Nephron (organoid): Measurements from ENCODE around the gene MED13L.
A peak's percentile ranks its signal among the peaks of the same experiment; 100 is the strongest.

Experiments used
- H3K27ac Mint-ChIP-seq, 3 experiments: 2 replicates each; pipeline ENCODE4 v1.8.0; 2020; ENCODE audit warnings: mixed read lengths in 3 of 3, mild to moderate bottlenecking in 2 of 3, moderate library complexity in 1 of 3
- H3K27me3 Mint-ChIP-seq: 2 replicates; pipeline ENCODE4 v1.8.0; 2021; ENCODE audit warnings: low read depth, mild to moderate bottlenecking, moderate library complexity, mixed read lengths
- H3K36me3 Mint-ChIP-seq: 2 replicates; pipeline ENCODE4 v1.8.0; 2020; ENCODE audit warnings: low read depth, mixed read lengths
- H3K4me1 Mint-ChIP-seq: 2 replicates; pipeline ENCODE4 v1.8.0; 2020; ENCODE audit warnings: mixed read lengths
- H3K4me3 Mint-ChIP-seq, 3 experiments: 2 replicates each; pipeline ENCODE4 v1.8.0; 2020; ENCODE audit warnings: mild to moderate bottlenecking in 3 of 3, mixed read lengths in 3 of 3, moderate library complexity in 2 of 3
- H3K9me3 Mint-ChIP-seq: 2 replicates; pipeline ENCODE4 v1.8.0; 2020; ENCODE audit warnings: mixed read lengths
- CTCF ChIP-seq, 3 experiments: fragments of 200-600 bp; sonication (generic); IDR thresholded peaks; one replicate each; pipeline ENCODE4 v1.5.0; 2021; ENCODE audit warnings: antibody characterized with exemption in 3 of 3; ENCODE audit not compliant: unreplicated experiment in 3 of 3

The MED13L gene

GRCh38 chr12:116121453-116121871 is 156.0 kb downstream of the MED13L start:
- H3K36me3 Mint-ChIP-seq, result no peaks in the 10 kb centered on the region
- H3K9me3 Mint-ChIP-seq, result no peaks in the 10 kb centered on the region

GRCh38 chr12:116116650-116117424 is 160.7 kb downstream of the MED13L start:
- H3K9me3 Mint-ChIP-seq, result no peaks in the 10 kb centered on the region
- TF ChIP-seq CTCF (IDR thresholded peaks at IDR 0.05; ENCODE audit: unreplicated experiment in 3 of 3), result no peak
- H3K36me3 Mint-ChIP-seq, result no peaks in the 10 kb centered on the region
- no peak overlapping the region for H3K27ac Mint-ChIP-seq
- no peaks in the 10 kb centered on the region for H3K27me3 Mint-ChIP-seq
- H3K4me3 Mint-ChIP-seq, result no peak overlapping the region
- peaks cover 43% of the 10 kb centered on the region for H3K4me1 Mint-ChIP-seq

More at GRCh38 chr12:116121453-116121871, 156.0 kb downstream of the MED13L start:
- Mint-ChIP-seq H3K4me1 (peaks cover 61% of the 10 kb centered on the region), H3K27ac (peak overlapping the region; percentile 43 to 90 (median 85)), H3K4me3 (peak overlapping the region in 2 of 3 experiments; percentile 20 to 56), H3K27me3 (no peaks in the 10 kb centered on the region)
- no peak for TF ChIP-seq CTCF (IDR thresholded peaks at IDR 0.05; ENCODE audit: unreplicated experiment in 3 of 3)

- Mint-ChIP-seq H3K27ac (peak overlapping the region in 1 of 3 experiments; percentile 54), H3K9me3 (no peaks in the 10 kb centered on the region), H3K27me3 (no peaks in the 10 kb centered on the region), H3K36me3 (peaks cover 14% of the 10 kb centered on the region), H3K4me1 (peaks cover 26% of the 10 kb centered on the region), H3K4me3 (no peak overlapping the region)
- no peak for TF ChIP-seq CTCF (IDR thresholded peaks at IDR 0.05; ENCODE audit: unreplicated experiment in 3 of 3)
Observed at GRCh38 chr12:116113398-116114130, 163.9 kb downstream of the MED13L start.

- Mint-ChIP-seq H3K4me3 (no peak overlapping the region), H3K27ac (no peak overlapping the region), H3K27me3 (no peaks in the 10 kb centered on the region), H3K4me1 (peaks cover 21% of the 10 kb centered on the region), H3K36me3 (peaks cover 39% of the 10 kb centered on the region), H3K9me3 (no peaks in the 10 kb centered on the region)
- no peak for TF ChIP-seq CTCF (IDR thresholded peaks at IDR 0.05; ENCODE audit: unreplicated experiment in 3 of 3)
Observed at GRCh38 chr12:116106870-116107269, 170.6 kb downstream of the MED13L start.

- no peaks in the 10 kb centered on the region for H3K27me3 Mint-ChIP-seq
Observed at GRCh38 chr12:116104167-116104767, 173.2 kb downstream of the MED13L start.

More at GRCh38 chr12:116104167-116104767, 173.2 kb downstream of the MED13L start:
- TF ChIP-seq CTCF (IDR thresholded peaks at IDR 0.05; ENCODE audit: unreplicated experiment in 3 of 3), result no peak
- Mint-ChIP-seq H3K4me1 (peaks cover 30% of the 10 kb centered on the region), H3K36me3 (peaks cover 30% of the 10 kb centered on the region), H3K9me3 (no peaks in the 10 kb centered on the region), H3K4me3 (no peak overlapping the region), H3K27ac (no peak overlapping the region)
